Lower leg skin (tissue), 4 donors: ENCODE measurements around the gene SMCR8. TPM values are rescaled to one million over a fixed set of nuclear protein-coding genes. Genes with fewer than 3 reads are reported as not detected.

Experiments
- DNase-seq, 2 donors: peaks; one replicate each; pipeline ENCODE4 v3.0.0-alpha.2; 2019; ENCODE audit warnings: low spot score in 2 of 2
- H3K4me3 ChIP-seq: fragments of 200-600 bp; sonication (generic); 2 replicates; pipeline ENCODE4 v1.5.1; 2017; ENCODE audit warnings: mild to moderate bottlenecking, low read depth; ENCODE audit not compliant: poor library complexity, severe bottlenecking
- POLR2A ChIP-seq, 2 donors: fragments of 450-650 bp; IDR thresholded peaks; one replicate each; pipeline ENCODE4 v1.6.1; 2016 to 2017; ENCODE audit warnings: antibody characterized with exemption in 2 of 2, mild to moderate bottlenecking in 1 of 2, moderate library complexity in 1 of 2
- WGBS, 2 donors: methylation state at CpG; one replicate each; pipeline ENCODE4 v1.1.5; 2018; 5-methylcytosine and 5-hydroxymethylcytosine counted together
- intact Hi-C: fragments of 100-400 bp; cut with DNase I; formaldehyde crosslinking; loops from one replicate; pipeline ENCODE4 v1.15.0; 2023; ENCODE audit warnings: low total_unique reads
- total RNA-seq, 4 donors: library from RNA; depleted of rRNA; stranded (reverse); fragments of >200 nt; gene quantifications; one replicate each; pipeline ENCODE4 v1.1.0, GENCODE V29; 2016
- TF ChIP-seq, protein P1 (sequence below), 3 donors: fragments of 450-650 bp; IDR thresholded peaks; one replicate each; pipeline ENCODE4 v1.5.1; 2016; ENCODE audit warnings: antibody characterized with exemption in 3 of 3, mild to moderate bottlenecking in 3 of 3, moderate library complexity in 2 of 3

Gene SMCR8
- total RNA-seq, 4 donors from 2014 or later, result 14.0 to 23.7 (median 18.4) TPM

DNA sequence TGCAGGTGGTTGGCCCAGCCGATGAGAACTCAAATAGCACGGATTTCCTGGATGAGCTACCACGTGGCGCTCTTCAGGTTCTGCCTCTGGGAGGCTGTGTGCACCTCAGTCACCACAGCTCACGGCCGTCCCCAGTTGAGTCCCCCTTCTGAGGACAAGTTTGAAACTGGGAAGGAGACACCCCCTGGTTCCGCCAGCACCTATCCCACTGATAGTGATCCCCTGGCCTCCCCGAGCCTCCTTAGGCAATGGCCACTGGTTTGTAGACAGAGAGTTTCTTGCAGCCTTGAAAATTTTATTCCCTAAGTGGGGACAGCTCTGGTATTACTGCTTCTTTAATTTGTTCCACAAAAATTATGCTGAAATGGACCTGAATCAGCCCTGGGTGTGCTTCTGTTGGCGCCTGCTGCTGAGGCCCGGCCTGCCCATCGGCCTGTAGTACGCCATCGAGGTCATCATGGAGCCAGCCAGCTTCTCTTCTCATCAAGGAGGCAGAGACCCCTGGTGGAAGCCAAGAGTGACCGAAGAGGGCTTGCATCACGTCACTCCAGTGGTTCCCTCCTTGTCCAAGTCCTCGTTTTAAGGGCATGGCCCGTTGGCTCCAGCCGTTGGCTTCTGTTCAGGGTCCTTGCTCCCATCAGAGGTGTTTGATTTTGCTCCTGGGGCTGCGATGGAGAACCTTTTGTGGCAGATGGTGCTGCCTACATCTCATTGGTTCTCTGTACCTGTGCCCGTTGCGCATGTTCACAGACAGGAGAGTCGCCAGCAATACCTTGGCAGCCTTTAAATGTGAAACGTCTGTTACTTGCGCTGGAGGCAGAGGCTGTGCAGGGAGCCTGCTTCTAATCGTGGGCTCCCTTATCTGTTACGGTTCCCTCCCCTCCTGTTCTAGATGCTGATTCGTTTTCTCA is 9.3 kb downstream of the SMCR8 start:
- no peak for TF ChIP-seq POLR2A (IDR thresholded peaks at IDR 0.05)
- intact Hi-C loops, result no loop called here
- DNase-seq, result no peak

DNA sequence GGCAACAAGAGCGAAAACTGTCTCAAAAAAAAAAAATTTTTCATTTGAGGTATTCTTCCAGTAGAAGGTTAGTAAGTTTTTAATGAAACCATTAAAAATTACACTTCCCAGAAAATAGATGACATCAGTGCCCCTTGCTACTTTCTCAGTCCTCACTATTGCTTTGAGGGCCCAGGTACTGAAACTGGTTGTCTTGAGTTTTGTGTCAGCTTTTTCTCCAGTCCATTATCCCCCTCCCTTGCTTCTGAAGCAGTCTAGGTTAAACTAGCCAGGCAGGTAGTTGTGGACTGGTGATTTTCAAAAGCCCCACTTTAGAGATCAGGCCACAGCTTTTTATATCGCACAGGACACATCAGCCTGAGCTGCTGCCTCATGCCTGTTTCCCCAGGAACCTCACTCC is 10.9 kb downstream of the SMCR8 start:
- intact Hi-C loops, result no loop called here
- no peak overlapping the region for H3K4me3 ChIP-seq
- WGBS, 2 donors, result 95 to 97% methylated on average over 2 of the region's 2 CpGs
- no peak for DNase-seq
- TF ChIP-seq, protein P1, sequence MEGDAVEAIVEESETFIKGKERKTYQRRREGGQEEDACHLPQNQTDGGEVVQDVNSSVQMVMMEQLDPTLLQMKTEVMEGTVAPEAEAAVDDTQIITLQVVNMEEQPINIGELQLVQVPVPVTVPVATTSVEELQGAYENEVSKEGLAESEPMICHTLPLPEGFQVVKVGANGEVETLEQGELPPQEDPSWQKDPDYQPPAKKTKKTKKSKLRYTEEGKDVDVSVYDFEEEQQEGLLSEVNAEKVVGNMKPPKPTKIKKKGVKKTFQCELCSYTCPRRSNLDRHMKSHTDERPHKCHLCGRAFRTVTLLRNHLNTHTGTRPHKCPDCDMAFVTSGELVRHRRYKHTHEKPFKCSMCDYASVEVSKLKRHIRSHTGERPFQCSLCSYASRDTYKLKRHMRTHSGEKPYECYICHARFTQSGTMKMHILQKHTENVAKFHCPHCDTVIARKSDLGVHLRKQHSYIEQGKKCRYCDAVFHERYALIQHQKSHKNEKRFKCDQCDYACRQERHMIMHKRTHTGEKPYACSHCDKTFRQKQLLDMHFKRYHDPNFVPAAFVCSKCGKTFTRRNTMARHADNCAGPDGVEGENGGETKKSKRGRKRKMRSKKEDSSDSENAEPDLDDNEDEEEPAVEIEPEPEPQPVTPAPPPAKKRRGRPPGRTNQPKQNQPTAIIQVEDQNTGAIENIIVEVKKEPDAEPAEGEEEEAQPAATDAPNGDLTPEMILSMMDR (IDR thresholded peaks at IDR 0.05), result no peak
- no peak for TF ChIP-seq POLR2A (IDR thresholded peaks at IDR 0.05)

More for the DNA sequence above, 9.3 kb downstream of the SMCR8 start:
- H3K4me3 ChIP-seq, result no peak overlapping the region
- 85 to 89% methylated on average over 27 of the region's 27 CpGs for WGBS, 2 donors

DNA sequence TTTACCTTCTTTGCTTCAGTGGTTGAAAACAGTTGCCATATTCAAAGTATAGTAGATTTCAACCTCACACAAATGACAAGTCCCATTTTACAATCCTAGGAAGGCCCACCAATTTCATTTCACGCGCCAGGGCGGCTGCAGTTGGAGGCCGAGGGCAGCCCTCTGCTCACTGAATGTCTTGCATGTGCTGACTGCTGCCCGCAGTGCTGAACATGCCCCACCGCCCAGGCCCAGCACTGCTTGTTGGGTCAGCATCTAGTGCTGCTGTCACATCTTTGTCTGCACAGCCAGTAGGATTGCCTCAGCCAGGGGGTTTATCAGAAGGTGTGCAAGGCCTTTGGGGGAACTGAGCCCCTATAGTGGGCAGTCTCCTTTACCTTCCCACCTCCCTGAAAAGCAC is 11.5 kb downstream of the SMCR8 start:
- intact Hi-C loops, result no loop called here

DNA sequence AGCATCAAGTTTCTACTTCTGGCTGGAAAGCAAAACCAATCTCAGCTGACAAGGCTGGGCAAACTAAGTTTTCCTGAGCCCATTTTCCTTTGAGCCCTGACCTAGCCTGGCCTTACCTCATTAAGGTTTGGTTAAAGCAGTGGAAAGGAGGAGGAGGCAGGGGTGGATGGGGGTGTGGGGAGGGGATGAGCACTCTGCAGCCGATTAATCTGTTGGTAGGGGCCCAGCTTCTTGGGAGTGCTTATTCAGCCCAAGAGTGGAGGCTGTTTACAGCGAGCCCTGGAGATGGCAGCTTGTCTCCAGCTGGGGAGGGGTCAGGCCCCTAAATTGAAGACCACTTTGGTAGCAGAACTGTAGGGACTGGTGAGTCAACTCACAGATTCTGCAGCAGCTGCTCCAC is 12.0 kb downstream of the SMCR8 start:
- WGBS, 2 donors, result 60 to 72% methylated on average over 2 of the region's 2 CpGs
- DNase-seq, result no peak
- intact Hi-C loops, result loop anchor here (1.0 kb wide), 1 partner anchor 34 kb away; no protein-coding TSS in a partner anchor
- no peak overlapping the region for H3K4me3 ChIP-seq
- TF ChIP-seq, protein P1 (IDR thresholded peaks at IDR 0.05), result no peak
- no peak for TF ChIP-seq POLR2A (IDR thresholded peaks at IDR 0.05)

More for the DNA sequence above, 11.5 kb downstream of the SMCR8 start:
- WGBS, 2 donors, result 87 to 94% methylated on average over 6 of the region's 6 CpGs
- no peak overlapping the region for H3K4me3 ChIP-seq
- no peak for DNase-seq
- TF ChIP-seq, protein P1 (IDR thresholded peaks at IDR 0.05), result no peak
- TF ChIP-seq POLR2A (IDR thresholded peaks at IDR 0.05), result no peak

DNA sequence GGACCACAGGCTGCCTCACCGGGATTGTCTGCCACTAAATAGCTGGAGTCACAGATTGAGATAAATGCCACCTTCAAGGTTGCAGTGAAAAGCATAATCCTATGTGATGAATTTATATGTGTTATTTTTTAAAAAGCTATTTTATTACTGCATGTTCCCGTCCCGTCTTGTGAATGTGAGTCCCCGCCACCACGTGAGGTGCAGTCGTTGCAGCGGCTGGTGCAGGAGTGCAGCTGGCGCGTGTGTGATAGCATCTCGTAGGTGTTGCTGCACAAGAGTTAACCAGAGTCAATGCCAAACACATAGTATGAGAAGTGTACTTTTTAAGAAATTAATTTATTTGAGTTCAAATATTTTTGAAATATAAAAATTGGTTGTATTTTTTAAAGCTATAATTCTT is 12.5 kb downstream of the SMCR8 start:
- intact Hi-C loops, result loop anchor here (1.0 kb wide), 1 partner anchor 34 kb away; no protein-coding TSS in a partner anchor
- no peak overlapping the region for H3K4me3 ChIP-seq
- WGBS, 2 donors, result 84 to 86% methylated on average over 10 of the region's 10 CpGs
- TF ChIP-seq, protein P1 (IDR thresholded peaks at IDR 0.05), result no peak
- TF ChIP-seq POLR2A (IDR thresholded peaks at IDR 0.05), result no peak
- DNase-seq, result no peak

DNA sequence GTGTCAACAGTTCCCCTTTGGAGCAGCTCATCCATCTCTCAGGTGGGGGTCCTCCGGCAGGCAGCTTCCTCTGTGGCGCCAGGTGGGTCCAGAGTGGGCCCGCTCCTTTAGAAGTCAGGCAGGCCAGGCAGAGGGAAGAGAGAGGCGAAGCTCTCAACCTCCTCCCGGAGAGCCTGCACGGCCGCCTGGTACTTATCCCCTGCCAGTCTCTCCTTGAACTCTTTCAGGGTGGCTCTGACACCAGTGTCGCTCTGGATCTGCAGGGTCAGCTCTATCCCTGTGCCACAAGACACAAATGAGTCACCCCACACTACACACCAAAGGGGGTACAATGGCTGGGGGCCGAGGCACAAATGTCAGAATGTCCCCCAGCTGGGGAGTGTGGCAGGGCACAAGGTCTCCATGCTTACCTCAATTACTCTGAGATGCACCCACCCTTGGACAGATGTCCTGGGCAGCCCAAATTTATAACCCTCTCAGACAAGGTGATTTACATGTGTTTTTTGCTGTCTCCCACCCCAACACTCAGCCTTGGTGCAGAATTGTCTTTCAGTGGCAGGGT is 13.6 kb downstream of the SMCR8 start:
- no peak for TF ChIP-seq POLR2A (IDR thresholded peaks at IDR 0.05)
- TF ChIP-seq, protein P1 (IDR thresholded peaks at IDR 0.05), result no peak
- H3K4me3 ChIP-seq, result no peak overlapping the region
- 90 to 91% methylated on average over 9 of the region's 9 CpGs for WGBS, 2 donors
- intact Hi-C loops, result no loop called here
- DNase-seq, result no peak
